Type B pancreatic cell (in vitro differentiated cells): ENCODE measurements around the gene CAMTA1. TPM values are rescaled to one million over a fixed set of nuclear protein-coding genes. Genes with fewer than 3 reads are reported as not detected.

ENCODE experiments used
- DNase-seq: peaks from one replicate; pipeline ENCODE4 v3.0.0; 2021; ENCODE audit warnings: mixed read lengths; ENCODE audit not compliant: unreplicated experiment; ENCODE audit errors: extremely low spot score
- H3K27ac Mint-ChIP-seq: 2 replicates; pipeline ENCODE4 v1.8.0; 2021; ENCODE audit warnings: mild to moderate bottlenecking, mixed read lengths
- H3K27me3 Mint-ChIP-seq: 2 replicates; pipeline ENCODE4 v1.8.0; 2021; ENCODE audit warnings: mixed read lengths
- H3K36me3 Mint-ChIP-seq: 2 replicates; pipeline ENCODE4 v1.8.0; 2021; ENCODE audit warnings: mixed read lengths
- H3K4me1 Mint-ChIP-seq: one replicate; pipeline ENCODE4 v1.8.0; 2021; ENCODE audit warnings: mixed read lengths; ENCODE audit not compliant: unreplicated experiment
- H3K4me3 Mint-ChIP-seq: 2 replicates; pipeline ENCODE4 v1.8.0; 2021; ENCODE audit warnings: mild to moderate bottlenecking, mixed read lengths
- H3K9me3 Mint-ChIP-seq: 2 replicates; pipeline ENCODE4 v1.8.0; 2021; ENCODE audit warnings: mixed read lengths
- CTCF ChIP-seq: fragments of 200-600 bp; sonication (generic); conservative IDR thresholded peaks from 2 replicates; pipeline ENCODE4 v1.5.0; 2021; ENCODE audit warnings: antibody characterized with exemption, mild to moderate bottlenecking
- total RNA-seq: library from RNA; stranded (reverse); gene quantifications from 2 replicates; pipeline ENCODE4 v1.2.1, GENCODE V29; 2021; ENCODE audit warnings: low replicate concordance

The CAMTA1 gene
- total RNA-seq, 1 donor from 2014 or later: 82.5 TPM

GRCh38 chr1:7235871-7236517 lies 450.7 kb downstream of the CAMTA1 start:
- H3K4me3 Mint-ChIP-seq: no peak overlapping the region
- no peaks in the 10 kb centered on the region for H3K36me3 Mint-ChIP-seq
- peak; percentile 44 for DNase-seq
- no peak for TF ChIP-seq CTCF
- H3K9me3 Mint-ChIP-seq: no peaks in the 10 kb centered on the region
- H3K4me1 Mint-ChIP-seq: no peaks in the 10 kb centered on the region
- H3K27me3 Mint-ChIP-seq: no peaks in the 10 kb centered on the region
- H3K27ac Mint-ChIP-seq: no peak overlapping the region

GRCh38 chr1:7236844-7237515 lies 451.7 kb downstream of the CAMTA1 start:
- Mint-ChIP-seq H3K4me1 (no peaks in the 10 kb centered on the region), H3K36me3 (no peaks in the 10 kb centered on the region), H3K27ac (no peak overlapping the region), H3K9me3 (no peaks in the 10 kb centered on the region), H3K4me3 (no peak overlapping the region), H3K27me3 (no peaks in the 10 kb centered on the region)
- no peak for TF ChIP-seq CTCF
- DNase-seq: no peak

- Mint-ChIP-seq H3K4me1 (no peaks in the 10 kb centered on the region), H3K4me3 (no peak overlapping the region), H3K27ac (no peak overlapping the region), H3K36me3 (no peaks in the 10 kb centered on the region), H3K9me3 (no peaks in the 10 kb centered on the region), H3K27me3 (peaks cover 8% of the 10 kb centered on the region)
- DNase-seq: no peak
- TF ChIP-seq CTCF: no peak
These were observed 461.9 kb downstream of the CAMTA1 start for GRCh38 chr1:7247158-7247557.

GRCh38 chr1:7247791-7248548 lies 462.7 kb downstream of the CAMTA1 start:
- no peak for TF ChIP-seq CTCF
- H3K36me3 Mint-ChIP-seq: no peaks in the 10 kb centered on the region
- no peak overlapping the region for H3K4me3 Mint-ChIP-seq
- H3K27ac Mint-ChIP-seq: no peak overlapping the region
- no peak for DNase-seq
- H3K27me3 Mint-ChIP-seq: peaks cover 8% of the 10 kb centered on the region
- no peaks in the 10 kb centered on the region for H3K9me3 Mint-ChIP-seq
- peaks cover 4% of the 10 kb centered on the region for H3K4me1 Mint-ChIP-seq

- no peak overlapping the region for H3K27ac Mint-ChIP-seq
- TF ChIP-seq CTCF: no peak
- no peaks in the 10 kb centered on the region for H3K9me3 Mint-ChIP-seq
- DNase-seq: no peak
- H3K4me3 Mint-ChIP-seq: no peak overlapping the region
- peaks cover 8% of the 10 kb centered on the region for H3K27me3 Mint-ChIP-seq
- no peaks in the 10 kb centered on the region for H3K36me3 Mint-ChIP-seq
- peaks cover 5% of the 10 kb centered on the region for H3K4me1 Mint-ChIP-seq
These were observed 463.4 kb downstream of the CAMTA1 start for GRCh38 chr1:7248549-7249199.
